WTC11 (cell line): ENCODE results near the gene FAM161A. TPM values are rescaled to one million over a fixed set of nuclear protein-coding genes. Genes with fewer than 3 reads are reported as not detected.

Experiments
- CBFB ChIP-seq: sonication (generic); formaldehyde crosslinking; IDR thresholded peaks from 2 replicates; pipeline ENCODE4 v1.8.1; 2022; ENCODE audit warnings: mild to moderate bottlenecking, low read depth, missing genetic modification reagents
- CREB1 ChIP-seq: sonication (generic); formaldehyde crosslinking; IDR thresholded peaks from 2 replicates; pipeline ENCODE4 v1.8.0; 2023; ENCODE audit warnings: mild to moderate bottlenecking, missing genetic modification reagents
- E2F1 ChIP-seq: sonication (generic); formaldehyde crosslinking; IDR thresholded peaks from 2 replicates; pipeline ENCODE4 v1.8.0; 2022; ENCODE audit warnings: mild to moderate bottlenecking, missing genetic modification reagents
- E2F4 ChIP-seq: sonication (generic); formaldehyde crosslinking; IDR thresholded peaks from 2 replicates; pipeline ENCODE4 v1.8.1; 2022; ENCODE audit warnings: low read depth, mild to moderate bottlenecking, moderate library complexity, missing genetic modification reagents, borderline replicate concordance
- EMX1 ChIP-seq: fragments of 250-450 bp; sonication (Bioruptor Pico); IDR thresholded peaks from 2 replicates; pipeline ENCODE4 v1.8.0; 2021; ENCODE audit warnings: mild to moderate bottlenecking
- ERG ChIP-seq: fragments of 250-450 bp; sonication (Bioruptor Pico); IDR thresholded peaks from 2 replicates; pipeline ENCODE4 v1.8.0; 2021; ENCODE audit warnings: mild to moderate bottlenecking
- FOXP1 ChIP-seq: sonication (generic); formaldehyde crosslinking; IDR thresholded peaks from 2 replicates; pipeline ENCODE4 v1.8.0; 2022; ENCODE audit warnings: missing genetic modification reagents, mild to moderate bottlenecking, moderate library complexity, borderline replicate concordance
- GRHL2 ChIP-seq: fragments of 250-450 bp; sonication (Bioruptor Pico); IDR thresholded peaks from 2 replicates; pipeline ENCODE4 v1.8.0; 2022; ENCODE audit warnings: mild to moderate bottlenecking, moderate library complexity; ENCODE audit not compliant: insufficient replicate concordance, severe bottlenecking
- HMGXB4 ChIP-seq: sonication (generic); formaldehyde crosslinking; IDR thresholded peaks from 2 replicates; pipeline ENCODE4 v1.8.1; 2023; ENCODE audit warnings: mild to moderate bottlenecking, moderate library complexity, missing genetic modification reagents
- MXD4 ChIP-seq: fragments of 250-450 bp; sonication (Bioruptor Pico); IDR thresholded peaks from 2 replicates; pipeline ENCODE4 v1.8.0; 2021; ENCODE audit warnings: mild to moderate bottlenecking, moderate library complexity, borderline replicate concordance
- NR3C1 ChIP-seq: sonication (generic); formaldehyde crosslinking; conservative IDR thresholded peaks from 2 replicates; pipeline ENCODE4 v1.8.1; 2023; ENCODE audit warnings: low read depth, mild to moderate bottlenecking, missing genetic modification reagents
- SMAD4 ChIP-seq: sonication (generic); formaldehyde crosslinking; IDR thresholded peaks from 2 replicates; pipeline ENCODE4 v1.8.0; 2022; ENCODE audit warnings: mild to moderate bottlenecking, missing genetic modification reagents
- STAT6 ChIP-seq: sonication (generic); formaldehyde crosslinking; conservative IDR thresholded peaks from 2 replicates; pipeline ENCODE4 v1.8.1; 2023; ENCODE audit warnings: mild to moderate bottlenecking, low read depth, missing genetic modification reagents, moderate library complexity
- TCF7 ChIP-seq: sonication (generic); formaldehyde crosslinking; IDR thresholded peaks from 2 replicates; pipeline ENCODE4 v1.8.0; 2022; ENCODE audit warnings: mild to moderate bottlenecking, low read depth, missing genetic modification reagents, moderate library complexity
- TP53 ChIP-seq: sonication (generic); formaldehyde crosslinking; IDR thresholded peaks from 2 replicates; pipeline ENCODE4 v1.8.1; 2023; ENCODE audit warnings: mild to moderate bottlenecking, missing genetic modification reagents
- USF1 ChIP-seq: sonication (generic); formaldehyde crosslinking; IDR thresholded peaks from 2 replicates; pipeline ENCODE4 v1.8.0; 2022; ENCODE audit warnings: mild to moderate bottlenecking, missing genetic modification reagents
- ZMAT4 ChIP-seq: fragments of 250-450 bp; sonication (Bioruptor Pico); IDR thresholded peaks from 2 replicates; pipeline ENCODE4 v1.9.0; 2021; ENCODE audit warnings: mild to moderate bottlenecking
- ZNF138 ChIP-seq: sonication (generic); formaldehyde crosslinking; conservative IDR thresholded peaks from 2 replicates; pipeline ENCODE4 v1.8.1; 2022; ENCODE audit warnings: mild to moderate bottlenecking, moderate library complexity, missing genetic modification reagents
- ZNF317 ChIP-seq: sonication (generic); formaldehyde crosslinking; IDR thresholded peaks from 2 replicates; pipeline ENCODE4 v1.8.1; 2023; ENCODE audit warnings: low read depth, mild to moderate bottlenecking, moderate library complexity, missing genetic modification reagents, borderline replicate concordance
- ZNF396 ChIP-seq: fragments of 250-450 bp; sonication (Bioruptor Pico); IDR thresholded peaks from 2 replicates; pipeline ENCODE4 v1.8.0; 2021; ENCODE audit warnings: mild to moderate bottlenecking, moderate library complexity, borderline replicate concordance
- ZNF423 ChIP-seq: fragments of 250-450 bp; sonication (Bioruptor Pico); IDR thresholded peaks from 2 replicates; pipeline ENCODE4 v2.1.2; 2022; ENCODE audit warnings: mild to moderate bottlenecking, moderate library complexity
- total RNA-seq: library from RNA; stranded (reverse); gene quantifications from 3 replicates; pipeline ENCODE4 v1.2.3, GENCODE V29; 2021
- TF ChIP-seq, protein P1 (sequence below): sonication (generic); formaldehyde crosslinking; IDR thresholded peaks from 2 replicates; pipeline ENCODE4 v1.8.0; 2022; ENCODE audit warnings: mild to moderate bottlenecking, missing genetic modification reagents
- TF ChIP-seq, protein P2 (sequence below): fragments of 250-450 bp; sonication (Bioruptor Pico); IDR thresholded peaks from 2 replicates; pipeline ENCODE4 v1.9.0; 2021; ENCODE audit warnings: mild to moderate bottlenecking
- TF ChIP-seq, protein P3 (sequence below): sonication (generic); formaldehyde crosslinking; IDR thresholded peaks from 2 replicates; pipeline ENCODE4 v1.8.1; 2022; ENCODE audit warnings: mild to moderate bottlenecking, missing genetic modification reagents, moderate library complexity, borderline replicate concordance

Gene FAM161A
- total RNA-seq, 1 experiment from 2014 or later = 12.4 TPM

- TF ChIP-seq STAT6 (CRISPR knock-in tag) (no peak), ZMAT4 (CRISPR knock-in tag) (no peak), TP53 (no peak), EMX1 (CRISPR knock-in tag) (no peak), HMGXB4 (no peak), E2F4 (no peak), CREB1 (CRISPR knock-in tag) (no peak), E2F1 (CRISPR knock-in tag) (no peak), ERG (0 out of 2 replicates have a peak, but pooled peaks have one; percentile 49), SMAD4 (CRISPR knock-in tag) (no peak), USF1 (CRISPR knock-in tag) (0 out of 2 replicates have a peak, but pooled peaks have one; percentile 48), NR3C1 (no peak), ZNF317 (no peak), GRHL2 (CRISPR knock-in tag) (no peak), ZNF423 (CRISPR knock-in tag) (no peak), MXD4 (CRISPR knock-in tag) (no peak), ZNF138 (0 out of 2 replicates have a peak, but pooled peaks have one; percentile 67), ZNF396 (no peak), TCF7 (CRISPR knock-in tag) (no peak), CBFB (CRISPR knock-in tag) (no peak), FOXP1 (0 out of 2 replicates have a peak, but pooled peaks have one; percentile 63)
- TF ChIP-seq, protein P1, sequence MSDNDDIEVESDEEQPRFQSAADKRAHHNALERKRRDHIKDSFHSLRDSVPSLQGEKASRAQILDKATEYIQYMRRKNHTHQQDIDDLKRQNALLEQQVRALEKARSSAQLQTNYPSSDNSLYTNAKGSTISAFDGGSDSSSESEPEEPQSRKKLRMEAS (CRISPR knock-in tag) = peak; percentile 89
- TF ChIP-seq, protein P2, sequence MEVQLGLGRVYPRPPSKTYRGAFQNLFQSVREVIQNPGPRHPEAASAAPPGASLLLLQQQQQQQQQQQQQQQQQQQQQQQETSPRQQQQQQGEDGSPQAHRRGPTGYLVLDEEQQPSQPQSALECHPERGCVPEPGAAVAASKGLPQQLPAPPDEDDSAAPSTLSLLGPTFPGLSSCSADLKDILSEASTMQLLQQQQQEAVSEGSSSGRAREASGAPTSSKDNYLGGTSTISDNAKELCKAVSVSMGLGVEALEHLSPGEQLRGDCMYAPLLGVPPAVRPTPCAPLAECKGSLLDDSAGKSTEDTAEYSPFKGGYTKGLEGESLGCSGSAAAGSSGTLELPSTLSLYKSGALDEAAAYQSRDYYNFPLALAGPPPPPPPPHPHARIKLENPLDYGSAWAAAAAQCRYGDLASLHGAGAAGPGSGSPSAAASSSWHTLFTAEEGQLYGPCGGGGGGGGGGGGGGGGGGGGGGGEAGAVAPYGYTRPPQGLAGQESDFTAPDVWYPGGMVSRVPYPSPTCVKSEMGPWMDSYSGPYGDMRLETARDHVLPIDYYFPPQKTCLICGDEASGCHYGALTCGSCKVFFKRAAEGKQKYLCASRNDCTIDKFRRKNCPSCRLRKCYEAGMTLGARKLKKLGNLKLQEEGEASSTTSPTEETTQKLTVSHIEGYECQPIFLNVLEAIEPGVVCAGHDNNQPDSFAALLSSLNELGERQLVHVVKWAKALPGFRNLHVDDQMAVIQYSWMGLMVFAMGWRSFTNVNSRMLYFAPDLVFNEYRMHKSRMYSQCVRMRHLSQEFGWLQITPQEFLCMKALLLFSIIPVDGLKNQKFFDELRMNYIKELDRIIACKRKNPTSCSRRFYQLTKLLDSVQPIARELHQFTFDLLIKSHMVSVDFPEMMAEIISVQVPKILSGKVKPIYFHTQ (CRISPR knock-in tag) = no peak
- TF ChIP-seq, protein P3, sequence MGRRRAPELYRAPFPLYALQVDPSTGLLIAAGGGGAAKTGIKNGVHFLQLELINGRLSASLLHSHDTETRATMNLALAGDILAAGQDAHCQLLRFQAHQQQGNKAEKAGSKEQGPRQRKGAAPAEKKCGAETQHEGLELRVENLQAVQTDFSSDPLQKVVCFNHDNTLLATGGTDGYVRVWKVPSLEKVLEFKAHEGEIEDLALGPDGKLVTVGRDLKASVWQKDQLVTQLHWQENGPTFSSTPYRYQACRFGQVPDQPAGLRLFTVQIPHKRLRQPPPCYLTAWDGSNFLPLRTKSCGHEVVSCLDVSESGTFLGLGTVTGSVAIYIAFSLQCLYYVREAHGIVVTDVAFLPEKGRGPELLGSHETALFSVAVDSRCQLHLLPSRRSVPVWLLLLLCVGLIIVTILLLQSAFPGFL (CRISPR knock-in tag) = no peak
Measured at GRCh38 chr2:61854564-61855317, 881 bp upstream of the FAM161A start (continued).
